Stimulated activated CD4-positive, alpha-beta T cell treated with anti-CD3 and anti-CD28 coated beads, TNF-alpha, amount 100 ng/mL, for 1 hour (primary cell): ENCODE data around the gene SLC35E3.
"Not testable (repeated sequence)": the region's sequence is repeated elsewhere in the genome, so short reads cannot be mapped to it uniquely, and the experiment has no call there.

Experiments used
- DNase-seq, 3 donors: peaks; one replicate each; pipeline ENCODE4 v3.0.0-alpha.2; 2020; ENCODE audit warnings: low read depth in 3 of 3, low spot score in 1 of 3

Gene SLC35E3

DNA sequence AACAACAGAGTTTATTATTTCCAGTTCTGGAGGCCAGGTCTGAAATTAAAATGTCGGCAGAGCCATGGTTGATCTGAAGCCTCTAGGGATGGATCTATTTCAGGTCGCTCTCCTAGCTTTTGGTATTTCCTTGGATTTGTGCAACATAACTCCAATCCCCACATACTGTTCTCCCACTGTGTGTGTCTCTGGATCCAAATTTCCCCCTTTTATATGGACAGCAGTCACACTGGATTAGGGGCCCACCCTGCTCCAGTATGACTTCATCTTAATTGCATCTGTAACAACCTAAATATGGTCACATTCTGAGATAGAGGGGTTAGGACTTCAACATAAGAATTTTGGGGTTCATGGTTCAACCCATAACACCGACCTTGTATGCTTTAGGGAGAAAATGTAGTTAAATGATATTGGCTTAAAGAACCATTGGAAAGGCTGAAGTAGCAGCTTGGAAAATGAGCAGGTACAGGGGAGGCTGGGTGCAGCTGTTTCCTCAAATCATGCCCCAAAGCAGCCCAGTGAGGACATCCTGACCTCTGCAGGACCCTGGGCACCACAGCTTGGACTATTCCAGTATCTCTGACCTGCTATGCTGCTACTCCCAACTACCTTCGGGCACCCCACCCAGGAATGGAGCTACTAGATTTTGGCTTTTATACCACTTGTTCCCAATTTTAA, 48.1 kb downstream of the SLC35E3 start:
- DNase-seq, result no peak

DNA sequence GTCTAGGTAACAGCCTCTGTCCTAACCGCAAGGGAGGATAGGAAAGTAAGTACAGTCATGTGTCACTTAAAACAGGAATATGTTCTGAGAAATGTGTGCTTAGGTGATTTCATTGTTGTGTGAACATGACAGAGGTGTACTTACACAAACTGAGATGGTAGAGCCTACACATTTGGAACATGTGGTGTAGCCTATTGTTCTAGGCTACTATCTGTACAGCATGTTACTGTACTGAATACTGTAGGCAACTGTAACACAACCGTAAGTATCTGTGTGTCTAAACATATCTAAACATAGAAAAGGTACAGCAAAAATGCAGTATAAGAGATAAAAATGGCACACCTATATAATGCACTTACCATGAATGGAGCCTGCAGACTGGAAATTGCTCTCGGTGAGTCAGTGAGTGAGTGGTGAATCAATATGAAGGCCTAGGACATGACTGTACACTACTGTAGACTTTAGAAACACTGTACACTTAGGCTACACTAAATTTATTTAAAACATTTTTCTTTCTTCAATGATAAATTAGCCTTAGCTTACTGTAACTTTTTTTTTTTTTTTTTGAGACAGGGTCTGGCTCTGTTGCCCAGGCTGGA, 48.8 kb downstream of the SLC35E3 start:
- DNase-seq, result no peak

DNA sequence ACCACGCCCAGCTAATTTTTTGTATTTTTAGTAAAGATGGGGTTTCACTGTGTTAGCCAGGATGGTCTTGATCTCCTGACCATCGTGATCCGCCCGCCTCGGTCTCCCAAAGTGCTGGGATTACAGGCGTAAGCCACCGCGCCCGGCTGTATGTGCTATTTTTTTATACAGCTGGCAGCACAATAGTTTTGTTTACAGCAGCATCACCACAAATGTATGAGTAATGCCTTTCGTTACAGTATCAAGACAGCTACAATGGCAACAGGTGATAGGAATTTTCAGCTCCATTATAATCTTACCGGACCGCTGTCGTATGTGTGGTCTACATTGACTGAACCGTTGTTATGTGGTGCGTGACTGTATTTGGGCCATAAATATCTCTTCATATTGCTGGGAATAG, 50.4 kb downstream of the SLC35E3 start:
- DNase-seq, result no peak

DNA sequence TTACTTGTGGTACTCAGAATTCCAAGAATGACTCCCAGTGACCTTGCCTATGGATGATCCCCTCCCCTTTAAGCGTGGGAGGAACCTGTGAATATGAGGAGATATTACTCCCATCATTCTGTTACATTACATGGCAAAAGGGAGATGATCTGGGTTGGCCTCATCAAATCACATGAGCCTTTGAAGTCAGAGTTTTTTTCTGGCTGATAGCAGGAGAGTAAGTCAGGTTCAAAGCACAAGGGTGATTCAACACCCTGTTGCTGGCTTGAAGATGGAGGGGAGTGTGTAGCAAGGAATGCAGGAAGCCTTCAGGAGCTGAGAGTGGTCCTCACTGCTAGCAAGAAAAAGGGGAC, 52.9 kb downstream of the SLC35E3 start:
- no peak for DNase-seq

DNA sequence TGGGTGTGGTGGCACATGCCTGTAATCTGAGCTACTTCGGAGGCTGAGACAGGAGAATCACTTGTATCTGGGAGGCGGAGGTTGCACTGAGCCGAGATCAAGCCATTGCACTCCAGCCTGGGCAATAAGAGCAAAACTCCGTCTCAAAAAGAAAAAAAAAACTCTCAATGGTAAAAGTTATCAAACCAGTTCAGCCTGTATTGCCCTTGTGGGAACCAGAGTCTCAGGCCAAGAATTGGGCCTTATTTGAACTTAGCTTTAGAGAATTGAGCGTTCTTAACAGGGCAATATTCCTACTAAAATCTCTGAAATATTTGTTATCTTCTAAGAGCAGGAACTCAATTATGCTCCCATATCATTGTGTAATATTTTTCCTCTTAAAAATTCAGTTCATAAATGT, 54.3 kb downstream of the SLC35E3 start:
- DNase-seq, result no peak

DNA sequence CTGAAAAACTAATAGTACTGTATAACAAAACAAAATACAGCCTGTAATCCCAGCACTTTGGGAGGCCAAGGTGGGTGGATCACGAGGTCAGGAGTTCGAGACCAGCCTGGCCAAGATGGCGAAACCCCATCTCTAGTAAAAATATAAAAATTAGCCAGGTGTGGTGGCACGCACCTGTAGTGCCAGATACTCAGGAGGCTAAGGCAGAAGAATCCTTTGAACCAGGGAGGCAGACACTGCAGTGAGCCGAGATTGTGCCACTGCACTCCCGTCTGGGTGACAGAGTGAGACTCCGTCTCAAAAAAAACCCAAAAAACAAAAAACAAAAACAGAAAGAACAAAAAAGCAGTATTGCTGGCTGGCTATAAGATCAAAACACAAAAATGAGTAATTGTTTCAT, 55.1 kb downstream of the SLC35E3 start:
- not testable (repeated sequence) for DNase-seq

DNA sequence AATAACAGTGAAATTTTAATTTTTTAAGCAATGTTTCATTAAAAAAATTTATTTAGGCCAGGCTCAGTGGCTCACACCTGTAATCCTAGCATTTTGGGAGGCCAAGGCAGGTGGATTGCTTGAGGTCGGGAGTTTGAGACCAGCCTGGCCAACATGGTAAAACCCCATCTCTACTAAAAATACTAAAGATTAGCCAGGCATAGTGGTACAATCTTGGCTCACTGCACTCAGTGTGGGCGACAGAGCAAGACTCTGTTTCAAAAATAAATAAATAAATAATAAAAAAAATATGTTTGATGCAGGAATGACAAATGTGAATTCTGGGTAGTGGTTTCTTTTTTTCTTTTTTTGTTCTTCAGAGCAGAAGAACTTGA, 56.4 kb downstream of the SLC35E3 start:
- not testable (repeated sequence) for DNase-seq

DNA sequence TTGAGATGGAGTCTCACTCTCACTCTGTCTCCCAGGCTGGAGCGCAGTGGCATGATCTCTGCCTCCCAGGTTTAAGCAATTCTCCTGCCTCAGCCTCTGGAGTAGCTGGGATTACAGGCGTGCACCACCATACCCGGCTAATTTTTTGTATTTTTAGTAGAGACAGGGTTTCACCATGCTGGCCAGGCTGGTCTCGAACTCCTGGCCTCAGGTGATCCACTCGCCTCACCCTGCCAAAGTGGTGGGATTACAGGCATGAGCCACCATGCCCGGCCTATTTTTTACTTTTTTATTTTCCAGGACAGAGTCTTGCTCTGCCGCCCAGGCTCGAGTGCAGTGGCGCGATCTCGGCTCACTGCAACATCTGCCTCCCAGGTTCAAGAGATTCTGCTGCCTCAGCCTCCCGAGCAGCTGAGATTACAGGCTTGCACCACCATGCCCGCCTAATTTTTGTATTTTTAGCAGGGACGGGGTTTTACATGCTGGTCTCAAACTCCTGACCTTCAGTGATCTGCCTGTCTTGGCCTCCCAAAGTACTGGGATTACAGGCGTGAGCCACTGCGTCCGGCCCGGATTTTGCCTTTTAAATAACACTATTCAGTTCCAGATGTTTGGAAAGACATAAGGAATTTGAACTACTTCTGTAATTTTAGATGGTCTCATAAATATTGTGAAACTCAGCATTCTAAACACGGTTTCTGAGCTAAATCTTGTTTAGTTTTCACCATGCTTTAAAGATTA, 57.1 kb downstream of the SLC35E3 start:
- DNase-seq, result not testable (repeated sequence)

DNA sequence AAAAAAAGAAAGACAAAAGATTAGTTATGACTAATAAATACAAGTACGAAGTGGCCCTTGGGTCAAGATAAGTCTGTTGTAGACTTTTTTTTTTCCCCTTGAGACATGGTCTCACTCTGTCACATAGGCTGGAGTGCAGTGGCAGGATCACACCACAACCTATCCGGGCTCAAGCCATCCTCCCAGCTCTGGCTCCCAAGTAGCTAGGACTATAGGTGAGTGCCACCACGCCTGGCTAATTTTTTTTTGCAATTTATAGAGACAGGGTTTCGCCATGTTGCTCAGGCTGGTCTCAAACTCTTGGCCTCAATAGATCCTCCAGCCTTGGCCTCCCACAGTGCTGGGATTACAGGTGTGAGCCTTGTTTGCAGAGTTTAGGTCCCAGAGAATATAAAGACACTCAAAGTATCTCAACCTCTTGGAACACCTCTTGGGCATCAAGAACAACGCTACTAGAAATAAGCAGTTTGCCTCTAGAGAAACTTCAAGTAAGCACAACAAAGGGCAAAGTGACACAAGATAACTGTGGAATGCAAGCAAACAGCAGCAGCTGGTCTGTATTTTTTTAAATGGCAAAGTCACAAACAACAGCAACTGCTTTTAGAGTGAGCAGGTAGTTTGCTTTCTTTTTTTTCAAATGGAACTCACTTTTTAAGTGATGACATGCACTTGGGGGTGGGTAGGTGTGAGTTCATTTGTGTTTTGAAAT, 58.1 kb downstream of the SLC35E3 start:
- DNase-seq, result no peak

DNA sequence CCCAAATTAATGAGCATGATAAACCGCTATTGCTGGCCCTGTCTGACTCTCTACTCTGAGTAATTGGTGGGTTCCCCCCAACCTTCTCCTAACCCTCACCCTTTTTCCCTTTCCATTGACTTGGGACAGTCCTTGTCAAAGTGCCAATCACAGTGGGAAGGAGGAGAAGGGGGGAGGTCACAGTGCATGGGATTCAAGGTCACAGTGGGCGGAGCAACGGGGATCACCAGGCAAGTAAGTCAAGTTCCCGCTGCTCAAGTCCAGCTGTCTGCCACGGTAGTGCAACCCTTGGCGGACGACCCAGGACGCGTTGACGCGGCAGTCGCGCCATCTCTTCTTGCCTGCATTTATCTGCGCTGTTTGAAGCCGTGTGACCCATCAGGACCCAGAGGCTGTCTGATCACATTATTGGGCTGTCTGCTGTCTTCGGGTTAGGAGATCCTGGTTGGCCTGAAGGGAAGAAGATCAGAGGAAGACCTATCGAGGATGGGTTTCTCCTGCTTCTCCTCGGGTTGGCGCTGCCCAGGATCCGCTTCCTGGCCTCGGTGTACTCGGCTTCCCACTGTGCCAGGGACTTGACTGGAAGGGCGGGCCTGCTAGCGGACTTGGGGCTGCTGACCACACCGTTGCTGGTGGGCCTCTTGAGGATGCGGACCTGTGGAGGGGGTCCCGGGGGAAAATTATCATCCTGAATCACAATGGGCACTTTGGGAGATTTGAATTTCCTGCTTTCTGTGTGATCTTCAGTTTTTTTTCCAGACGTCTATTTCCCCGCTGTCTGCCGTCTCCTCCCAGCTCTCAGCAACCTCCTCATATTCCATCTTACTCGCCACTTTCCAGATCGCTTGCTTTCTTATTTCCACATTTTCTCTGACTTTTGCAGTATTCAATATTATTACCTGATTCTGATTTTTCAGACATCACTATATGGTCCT, 58.9 kb downstream of the SLC35E3 start:
- no peak for DNase-seq

DNA sequence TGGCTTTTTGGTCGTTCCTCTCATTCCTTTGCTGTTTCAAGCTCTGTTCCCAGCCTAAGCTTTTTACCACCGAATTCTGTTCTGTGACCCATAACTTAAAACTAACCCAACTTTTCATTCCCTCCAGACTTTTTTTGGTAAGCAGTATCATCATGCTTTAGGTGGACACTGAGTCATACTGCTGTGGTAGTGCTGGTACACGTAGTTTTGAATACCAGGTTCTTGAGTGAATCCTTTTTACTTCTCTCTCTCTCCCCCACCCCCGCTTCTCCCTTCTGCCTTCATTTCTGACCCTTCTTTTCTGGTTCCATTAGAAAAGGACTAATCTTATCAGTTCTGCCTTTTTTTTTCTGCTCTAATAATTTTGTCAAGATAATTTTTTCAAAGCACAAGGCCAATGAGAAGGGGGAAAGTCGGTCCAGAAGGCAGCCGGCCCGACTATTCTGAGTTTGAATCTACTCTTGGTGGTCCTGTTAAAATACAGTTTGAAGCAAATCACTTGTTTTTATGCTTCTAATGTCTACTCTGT, 59.7 kb downstream of the SLC35E3 start:
- no peak for DNase-seq

DNA sequence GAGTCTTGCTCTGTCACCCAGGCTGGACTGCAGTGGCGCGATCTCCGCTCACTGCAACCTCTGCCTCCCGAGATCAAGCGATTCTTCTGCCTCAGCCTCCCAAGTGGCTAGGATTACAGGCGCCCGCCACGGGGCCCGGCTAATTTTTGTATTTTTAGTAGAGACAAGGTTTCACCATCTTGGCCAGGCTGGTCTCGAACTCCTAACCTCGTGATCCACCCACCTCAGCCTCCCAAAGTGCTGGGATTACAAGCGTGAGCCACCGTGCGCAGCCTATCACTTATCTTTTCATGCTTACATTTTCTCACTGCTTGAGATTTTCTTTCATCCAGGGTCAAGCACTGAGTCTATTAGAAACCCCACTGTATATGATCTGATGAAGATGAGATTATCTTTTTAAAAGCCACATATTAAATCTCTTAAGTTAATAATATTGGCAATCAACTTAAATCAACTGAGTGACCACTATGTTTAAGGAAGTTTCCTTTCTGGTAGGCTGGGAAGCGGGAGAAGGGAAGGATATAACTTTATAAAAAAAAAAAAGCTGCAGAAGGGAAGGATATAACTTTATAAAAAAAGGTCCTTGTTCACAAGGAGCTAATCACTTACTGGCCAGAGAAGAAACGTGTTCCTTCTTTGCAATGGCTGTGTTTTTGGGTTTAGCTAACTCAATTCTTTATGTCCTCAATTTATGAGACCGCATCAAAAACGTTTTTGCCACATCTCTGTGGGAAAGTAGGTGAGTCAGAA, 60.7 kb downstream of the SLC35E3 start:
- no peak for DNase-seq

DNA sequence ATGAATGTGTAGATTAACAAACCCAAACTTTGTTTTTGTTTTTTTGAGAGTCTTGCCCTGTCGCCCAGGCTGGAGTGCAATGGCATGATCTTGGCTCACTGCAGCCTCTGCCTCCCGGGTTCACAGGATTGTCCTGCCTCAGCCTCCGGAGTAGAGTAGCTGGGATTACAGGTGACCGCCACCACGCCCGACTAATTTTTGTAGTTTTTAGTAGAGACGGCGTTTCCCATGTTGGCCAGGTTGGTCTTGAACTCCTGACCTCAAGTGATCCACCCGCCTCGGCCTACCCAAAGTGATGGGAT, 61.2 kb downstream of the SLC35E3 start:
- DNase-seq, result not testable (repeated sequence)

DNA sequence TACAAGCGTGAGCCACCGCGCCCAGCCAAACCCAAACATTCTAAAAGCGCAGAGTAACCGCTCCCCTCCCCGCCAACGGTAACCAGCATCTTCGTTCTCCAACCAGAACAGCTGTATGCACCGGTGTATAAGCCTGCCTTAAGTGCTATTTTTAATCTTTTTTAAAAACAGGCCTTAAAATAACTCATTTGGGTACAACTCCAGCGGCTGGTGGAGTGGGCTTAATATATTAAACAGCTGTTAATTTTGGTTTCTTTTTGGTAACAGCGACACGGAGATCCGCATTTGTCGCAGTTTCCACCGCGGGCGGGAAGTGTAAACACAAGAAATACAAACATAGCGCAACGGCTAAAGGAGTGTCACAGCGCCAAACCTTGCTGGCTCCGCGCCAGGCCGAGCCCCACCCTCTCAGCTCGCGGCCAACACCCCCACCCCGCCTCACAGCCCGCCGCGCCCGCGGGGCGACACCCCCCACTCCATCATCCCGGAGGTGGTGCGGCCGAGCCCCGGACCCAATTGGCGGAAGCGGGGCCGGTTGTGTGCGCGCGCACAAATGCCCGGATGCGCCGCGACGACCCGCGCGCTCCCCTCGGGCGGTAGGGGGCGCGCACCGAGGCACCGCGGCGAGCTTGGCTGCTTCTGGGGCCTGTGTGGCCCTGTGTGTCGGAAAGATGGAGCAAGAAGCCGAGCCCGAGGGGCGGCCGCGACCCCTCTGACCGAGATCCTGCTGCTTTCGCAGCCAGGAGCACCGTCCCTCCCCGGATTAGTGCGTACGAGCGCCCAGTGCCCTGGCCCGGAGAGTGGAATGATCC, 61.8 kb downstream of the SLC35E3 start, which contains the start of gene MDM2:
Gene MDM2, plus strand, starts transcription at position 602 of the 812 bp plus-strand sequence. CDS start 301 bp downstream, outside the sequence.
- peak; percentile 86 to 93 (median 93) for DNase-seq

DNA sequence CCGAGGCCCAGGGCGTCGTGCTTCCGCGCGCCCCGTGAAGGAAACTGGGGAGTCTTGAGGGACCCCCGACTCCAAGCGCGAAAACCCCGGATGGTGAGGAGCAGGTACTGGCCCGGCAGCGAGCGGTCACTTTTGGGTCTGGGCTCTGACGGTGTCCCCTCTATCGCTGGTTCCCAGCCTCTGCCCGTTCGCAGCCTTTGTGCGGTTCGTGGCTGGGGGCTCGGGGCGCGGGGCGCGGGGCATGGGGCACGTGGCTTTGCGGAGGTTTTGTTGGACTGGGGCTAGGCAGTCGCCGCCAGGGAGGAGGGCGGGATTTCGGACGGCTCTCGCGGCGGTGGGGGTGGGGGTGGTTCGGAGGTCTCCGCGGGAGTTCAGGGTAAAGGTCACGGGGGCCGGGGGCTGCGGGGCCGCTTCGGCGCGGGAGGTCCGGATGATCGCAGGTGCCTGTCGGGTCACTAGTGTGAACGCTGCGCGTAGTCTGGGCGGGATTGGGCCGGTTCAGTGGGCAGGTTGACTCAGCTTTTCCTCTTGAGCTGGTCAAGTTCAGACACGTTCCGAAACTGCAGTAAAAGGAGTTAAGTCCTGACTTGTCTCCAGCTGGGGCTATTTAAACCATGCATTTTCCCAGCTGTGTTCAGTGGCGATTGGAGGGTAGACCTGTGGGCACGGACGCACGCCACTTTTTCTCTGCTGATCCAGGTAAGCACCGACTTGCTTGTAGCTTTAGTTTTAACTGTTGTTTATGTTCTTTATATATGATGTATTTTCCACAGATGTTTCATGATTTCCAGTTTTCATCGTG, 62.6 kb downstream of the SLC35E3 start:
- DNase-seq, result peak; percentile 11 to 30 (median 16)

DNA sequence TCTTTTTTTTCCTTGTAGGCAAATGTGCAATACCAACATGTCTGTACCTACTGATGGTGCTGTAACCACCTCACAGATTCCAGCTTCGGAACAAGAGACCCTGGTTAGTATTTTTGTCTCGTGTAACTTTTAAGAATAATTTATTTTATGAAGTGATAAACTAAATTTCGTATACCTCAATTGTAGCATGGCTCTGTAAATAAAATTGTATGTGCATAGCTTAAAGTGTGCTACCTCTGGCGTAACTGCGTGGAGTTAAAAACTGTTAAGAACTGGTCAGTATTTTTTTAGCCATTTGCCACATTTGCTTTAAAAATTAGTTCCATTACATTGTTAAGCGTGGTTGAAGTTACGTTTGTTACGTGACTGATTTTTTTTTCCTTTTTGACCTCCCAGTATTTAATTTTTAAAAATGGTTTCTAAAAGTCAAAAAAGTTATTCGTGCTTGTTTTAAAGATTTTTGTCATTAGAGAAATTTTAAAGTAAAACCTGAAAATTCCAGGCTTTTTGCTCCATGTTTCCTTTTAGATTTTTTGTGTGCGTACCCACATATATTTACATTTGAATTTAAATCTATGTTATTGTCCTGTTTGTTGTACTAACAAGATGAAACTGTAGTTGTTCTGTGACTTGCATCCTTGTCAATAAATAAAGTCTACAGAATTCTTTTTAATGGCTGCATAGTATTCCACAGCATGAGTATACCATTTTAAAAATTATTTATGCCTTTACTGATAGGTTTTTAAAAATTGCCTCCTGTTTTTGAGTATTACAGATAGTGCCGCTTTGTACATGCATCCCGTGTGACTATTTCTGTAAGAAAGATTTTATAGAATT, 63.4 kb downstream of the SLC35E3 start:
- no peak for DNase-seq

DNA sequence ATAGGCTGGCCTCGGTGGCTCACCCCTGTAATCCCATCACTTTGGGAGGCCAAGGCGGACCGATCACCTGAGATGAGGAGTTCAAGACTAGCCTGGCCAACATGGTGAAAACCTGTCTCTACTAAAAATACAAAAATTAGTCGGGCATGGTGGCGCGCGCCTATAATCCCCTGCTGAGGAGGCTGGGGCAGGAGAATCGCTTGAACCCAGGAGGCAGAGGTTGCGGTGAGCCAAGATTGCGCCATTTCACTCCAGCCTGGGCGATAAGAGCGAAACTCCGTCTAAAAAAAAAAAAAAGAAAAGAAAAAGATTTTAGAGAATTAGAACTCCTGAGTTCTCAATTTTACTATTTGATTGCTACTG, 64.0 kb downstream of the SLC35E3 start:
- DNase-seq, result not testable (repeated sequence)
